Neural cell (in vitro differentiated cells): ENCODE results near the gene IFT80. TPM values are rescaled to one million over a fixed set of nuclear protein-coding genes. Genes with fewer than 3 reads are reported as not detected.

Source experiments
- H2AFZ ChIP-seq: fragments of 200-600, 300-800 bp; sonication (generic), shearing (Covaris generic); 2 replicates; pipeline ENCODE4 v1.6.0; 2014; ENCODE audit warnings: low read depth, mild to moderate bottlenecking, antibody characterized with exemption, low read length, moderate library complexity
- H3F3A ChIP-seq: fragments of 200-600 bp; shearing (Covaris generic); 2 replicates; pipeline ENCODE4 v1.6.1; 2016; ENCODE audit warnings: mild to moderate bottlenecking, moderate library complexity, mixed read lengths, antibody characterized with exemption, low read length; ENCODE audit not compliant: insufficient read depth, poor library complexity, severe bottlenecking
- H3K27ac ChIP-seq: fragments of 200-600, 300-800 bp; sonication (generic), shearing (Covaris generic); 2 replicates; pipeline ENCODE4 v1.5.1; 2014; ENCODE audit warnings: mild to moderate bottlenecking, low read length, moderate library complexity
- H3K27me3 ChIP-seq: fragments of 300-800, 200-600 bp; sonication (generic), shearing (Covaris generic); 2 replicates; pipeline ENCODE4 v1.6.0; 2014; ENCODE audit warnings: mild to moderate bottlenecking, low read depth, low read length, moderate library complexity; ENCODE audit not compliant: insufficient read depth
- H3K36me3 ChIP-seq: fragments of 300-800, 200-600 bp; sonication (generic), shearing (Covaris generic); 2 replicates; pipeline ENCODE4 v1.5.1; 2014; ENCODE audit warnings: mild to moderate bottlenecking, antibody characterized with exemption, low read length, moderate library complexity; ENCODE audit not compliant: insufficient read depth
- H3K4me2 ChIP-seq: fragments of 300-800, 200-600 bp; sonication (generic), shearing (Covaris generic); 2 replicates; pipeline ENCODE4 v1.6.0; 2014; ENCODE audit warnings: mild to moderate bottlenecking, low read length
- H3K4me3 ChIP-seq: fragments of 300-800, 200-600 bp; sonication (generic), shearing (Covaris generic); 2 replicates; pipeline ENCODE4 v1.5.1; 2014; ENCODE audit warnings: mild to moderate bottlenecking, low read length, moderate library complexity
- H3K79me2 ChIP-seq: fragments of 200-600 bp; shearing (Covaris generic); replicated peaks from 2 replicates; pipeline ENCODE4 v1.6.0; 2014; ENCODE audit warnings: mild to moderate bottlenecking, low read length, moderate library complexity; ENCODE audit not compliant: insufficient read depth
- H3K9ac ChIP-seq: fragments of 300-800, 200-600 bp; sonication (generic), shearing (Covaris generic); 2 replicates; pipeline ENCODE4 v1.6.1; 2016; ENCODE audit warnings: mild to moderate bottlenecking, low read length, mixed read lengths
- H3K9me2 ChIP-seq: fragments of 200-600 bp; shearing (Covaris generic); 2 replicates; pipeline ENCODE4 v1.6.1; 2016; ENCODE audit warnings: mild to moderate bottlenecking, low read length, mixed read lengths; ENCODE audit not compliant: insufficient read depth
- H3K9me3 ChIP-seq: fragments of 200-600, 300-800 bp; sonication (generic), shearing (Covaris generic); 2 replicates; pipeline ENCODE4 v1.6.1; 2016; ENCODE audit warnings: mild to moderate bottlenecking, mixed run types, low read length, moderate library complexity, mixed read lengths
- H4K20me1 ChIP-seq: fragments of 200-600 bp; shearing (Covaris generic); 2 replicates; pipeline ENCODE4 v1.6.1; 2016; ENCODE audit warnings: mild to moderate bottlenecking, mixed run types; ENCODE audit not compliant: insufficient read depth
- EP300 ChIP-seq: fragments of 450-650 bp; conservative IDR thresholded peaks from 2 replicates; pipeline ENCODE4 v1.6.1; 2014; ENCODE audit warnings: antibody characterized with exemption, mild to moderate bottlenecking, moderate library complexity; ENCODE audit not compliant: poor library complexity, severe bottlenecking
- EZH2 ChIP-seq: fragments of 200-600, 300-800 bp; shearing (Covaris generic), sonication (generic); IDR thresholded peaks from 2 replicates; pipeline ENCODE4 v1.6.1; 2014; ENCODE audit warnings: antibody characterized with exemption, low read length, borderline replicate concordance, mild to moderate bottlenecking; ENCODE audit not compliant: insufficient read depth, poor library complexity, severe bottlenecking
- MXI1 ChIP-seq: fragments of 450-650 bp; conservative IDR thresholded peaks from 2 replicates; pipeline ENCODE4 v1.6.1; 2014; ENCODE audit warnings: antibody characterized with exemption, mild to moderate bottlenecking; ENCODE audit not compliant: poor library complexity, severe bottlenecking
- POLR2AphosphoS5 ChIP-seq: IDR thresholded peaks from 2 replicates; pipeline ENCODE4 v1.6.1; 2012
- RAD21 ChIP-seq: fragments of 450-650 bp; conservative IDR thresholded peaks from 2 replicates; pipeline ENCODE4 v1.6.1; 2014; ENCODE audit warnings: antibody characterized with exemption, mild to moderate bottlenecking, moderate library complexity
- SMC3 ChIP-seq: fragments of 450-650 bp; conservative IDR thresholded peaks from 2 replicates; pipeline ENCODE4 v1.6.1; 2014; ENCODE audit warnings: antibody characterized with exemption, mild to moderate bottlenecking, moderate library complexity; ENCODE audit not compliant: poor library complexity
- TAF1 ChIP-seq: IDR thresholded peaks from 2 replicates; pipeline ENCODE4 v1.6.1; 2012; ENCODE audit warnings: low read depth
- polyA plus RNA-seq: library from polyadenylated mRNA; depleted of rRNA; stranded (reverse); fragments of >200 nt; gene quantifications from 2 replicates; pipeline ENCODE4 v1.2.3, GENCODE V29; 2014
- TF ChIP-seq, protein P1 (sequence below): IDR thresholded peaks from 2 replicates; pipeline ENCODE4 v1.6.1; 2012; ENCODE audit warnings: borderline replicate concordance
- TF ChIP-seq, protein P2 (sequence below): fragments of 450-650 bp; IDR thresholded peaks from 2 replicates; pipeline ENCODE4 v1.5.1; 2014; ENCODE audit warnings: antibody characterized with exemption, mild to moderate bottlenecking, moderate library complexity; ENCODE audit not compliant: poor library complexity, severe bottlenecking

Gene IFT80
- polyA plus RNA-seq, 1 donor from 2014 or later: 59.9 TPM

DNA sequence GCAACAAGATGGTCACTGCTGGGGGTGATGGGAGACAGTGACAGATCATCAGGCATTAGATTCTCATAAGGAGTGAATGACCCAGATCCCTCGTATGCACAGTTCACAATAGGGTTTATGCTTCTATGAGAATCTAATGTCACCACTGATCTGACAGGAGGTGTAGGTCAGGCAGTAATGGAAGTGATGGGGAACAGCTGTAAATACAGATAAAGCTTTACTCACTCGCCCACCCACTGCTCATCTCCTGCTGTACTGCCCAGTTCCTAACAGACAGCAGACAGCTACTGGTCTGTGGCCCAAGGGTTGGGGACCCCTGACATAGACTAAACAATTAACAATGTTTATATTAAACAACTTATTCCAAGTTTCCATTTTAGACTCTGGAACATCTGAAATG, 25.4 kb downstream of the IFT80 start:
- Histone ChIP-seq H3K4me2 (no peak overlapping the region), H3K4me3 (no peak overlapping the region), H3K9me2 (no peaks in the 10 kb centered on the region), H3K36me3 (no peaks in the 10 kb centered on the region), H3K27ac (no peak overlapping the region), H3K79me2 (no peaks in the 10 kb centered on the region), H2AFZ (no peak overlapping the region), H3F3A (no peaks in the 10 kb centered on the region), H4K20me1 (no peaks in the 10 kb centered on the region), H3K9ac (no peak overlapping the region), H3K9me3 (no peaks in the 10 kb centered on the region), H3K27me3 (no peaks in the 10 kb centered on the region)
- TF ChIP-seq, protein P1, sequence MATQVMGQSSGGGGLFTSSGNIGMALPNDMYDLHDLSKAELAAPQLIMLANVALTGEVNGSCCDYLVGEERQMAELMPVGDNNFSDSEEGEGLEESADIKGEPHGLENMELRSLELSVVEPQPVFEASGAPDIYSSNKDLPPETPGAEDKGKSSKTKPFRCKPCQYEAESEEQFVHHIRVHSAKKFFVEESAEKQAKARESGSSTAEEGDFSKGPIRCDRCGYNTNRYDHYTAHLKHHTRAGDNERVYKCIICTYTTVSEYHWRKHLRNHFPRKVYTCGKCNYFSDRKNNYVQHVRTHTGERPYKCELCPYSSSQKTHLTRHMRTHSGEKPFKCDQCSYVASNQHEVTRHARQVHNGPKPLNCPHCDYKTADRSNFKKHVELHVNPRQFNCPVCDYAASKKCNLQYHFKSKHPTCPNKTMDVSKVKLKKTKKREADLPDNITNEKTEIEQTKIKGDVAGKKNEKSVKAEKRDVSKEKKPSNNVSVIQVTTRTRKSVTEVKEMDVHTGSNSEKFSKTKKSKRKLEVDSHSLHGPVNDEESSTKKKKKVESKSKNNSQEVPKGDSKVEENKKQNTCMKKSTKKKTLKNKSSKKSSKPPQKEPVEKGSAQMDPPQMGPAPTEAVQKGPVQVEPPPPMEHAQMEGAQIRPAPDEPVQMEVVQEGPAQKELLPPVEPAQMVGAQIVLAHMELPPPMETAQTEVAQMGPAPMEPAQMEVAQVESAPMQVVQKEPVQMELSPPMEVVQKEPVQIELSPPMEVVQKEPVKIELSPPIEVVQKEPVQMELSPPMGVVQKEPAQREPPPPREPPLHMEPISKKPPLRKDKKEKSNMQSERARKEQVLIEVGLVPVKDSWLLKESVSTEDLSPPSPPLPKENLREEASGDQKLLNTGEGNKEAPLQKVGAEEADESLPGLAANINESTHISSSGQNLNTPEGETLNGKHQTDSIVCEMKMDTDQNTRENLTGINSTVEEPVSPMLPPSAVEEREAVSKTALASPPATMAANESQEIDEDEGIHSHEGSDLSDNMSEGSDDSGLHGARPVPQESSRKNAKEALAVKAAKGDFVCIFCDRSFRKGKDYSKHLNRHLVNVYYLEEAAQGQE: no peak
- TF ChIP-seq MXI1 (no peak), SMC3 (no peak), EZH2 (no peak), TAF1 (no peak), RAD21 (no peak), POLR2AphosphoS5 (no peak), EP300 (no peak)
- TF ChIP-seq, protein P2, sequence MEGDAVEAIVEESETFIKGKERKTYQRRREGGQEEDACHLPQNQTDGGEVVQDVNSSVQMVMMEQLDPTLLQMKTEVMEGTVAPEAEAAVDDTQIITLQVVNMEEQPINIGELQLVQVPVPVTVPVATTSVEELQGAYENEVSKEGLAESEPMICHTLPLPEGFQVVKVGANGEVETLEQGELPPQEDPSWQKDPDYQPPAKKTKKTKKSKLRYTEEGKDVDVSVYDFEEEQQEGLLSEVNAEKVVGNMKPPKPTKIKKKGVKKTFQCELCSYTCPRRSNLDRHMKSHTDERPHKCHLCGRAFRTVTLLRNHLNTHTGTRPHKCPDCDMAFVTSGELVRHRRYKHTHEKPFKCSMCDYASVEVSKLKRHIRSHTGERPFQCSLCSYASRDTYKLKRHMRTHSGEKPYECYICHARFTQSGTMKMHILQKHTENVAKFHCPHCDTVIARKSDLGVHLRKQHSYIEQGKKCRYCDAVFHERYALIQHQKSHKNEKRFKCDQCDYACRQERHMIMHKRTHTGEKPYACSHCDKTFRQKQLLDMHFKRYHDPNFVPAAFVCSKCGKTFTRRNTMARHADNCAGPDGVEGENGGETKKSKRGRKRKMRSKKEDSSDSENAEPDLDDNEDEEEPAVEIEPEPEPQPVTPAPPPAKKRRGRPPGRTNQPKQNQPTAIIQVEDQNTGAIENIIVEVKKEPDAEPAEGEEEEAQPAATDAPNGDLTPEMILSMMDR: no peak

DNA sequence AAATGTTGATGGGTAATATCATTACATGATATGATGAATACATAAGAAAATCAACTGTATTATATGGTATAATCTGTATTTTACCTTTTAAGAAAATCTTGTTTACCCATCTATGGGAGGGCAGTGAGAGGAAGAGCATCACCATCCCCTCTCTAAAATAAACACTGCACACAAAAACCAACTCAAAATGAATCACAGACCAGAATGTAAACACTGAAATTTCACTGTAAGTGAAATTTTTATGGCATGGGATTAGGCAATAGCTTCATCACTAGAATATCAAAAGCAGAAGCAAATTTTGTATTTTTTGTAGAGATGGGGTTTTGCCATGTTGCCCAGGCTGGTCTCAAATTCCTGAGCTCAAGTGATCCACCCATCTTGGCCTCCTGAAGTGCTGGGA, 26.2 kb downstream of the IFT80 start:
- Histone ChIP-seq H4K20me1 (no peaks in the 10 kb centered on the region), H3K9me3 (no peaks in the 10 kb centered on the region), H3K27me3 (no peaks in the 10 kb centered on the region), H3F3A (no peaks in the 10 kb centered on the region), H3K79me2 (no peaks in the 10 kb centered on the region), H3K36me3 (no peaks in the 10 kb centered on the region), H3K9ac (no peak overlapping the region), H3K4me3 (no peak overlapping the region), H3K9me2 (no peaks in the 10 kb centered on the region), H3K4me2 (no peak overlapping the region), H3K27ac (no peak overlapping the region), H2AFZ (no peak overlapping the region)
- TF ChIP-seq EZH2: no peak
- no peak for TF ChIP-seq TAF1
- TF ChIP-seq SMC3: no peak
- no peak for TF ChIP-seq POLR2AphosphoS5
- TF ChIP-seq, protein P2: no peak
- no peak for TF ChIP-seq MXI1
- no peak for TF ChIP-seq EP300
- no peak for TF ChIP-seq RAD21
- TF ChIP-seq, protein P1: no peak
